Measurements from ENCODE around the gene NFKBIE.

DNA sequence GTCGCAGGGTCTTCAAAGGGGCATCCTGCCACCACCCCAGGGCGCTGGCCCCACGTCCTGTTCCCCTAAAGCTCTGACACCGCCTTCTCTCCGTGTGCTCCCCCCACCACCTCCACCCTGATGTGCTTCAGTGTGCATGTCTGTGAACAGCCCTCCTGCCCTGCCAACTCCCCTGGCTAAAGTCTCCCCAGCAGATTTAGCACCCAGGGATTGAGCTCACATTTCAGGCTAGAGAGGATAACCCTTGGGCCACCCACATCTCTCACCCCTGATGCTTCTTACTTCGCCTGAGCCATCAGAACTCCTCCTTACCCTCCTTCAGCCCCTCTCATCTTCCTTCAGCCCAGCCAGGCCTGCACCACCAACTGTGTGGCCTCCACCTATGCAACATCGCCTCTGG, 12.4 kb upstream of the NFKBIE start:
- TF ChIP-seq, protein P1, sequence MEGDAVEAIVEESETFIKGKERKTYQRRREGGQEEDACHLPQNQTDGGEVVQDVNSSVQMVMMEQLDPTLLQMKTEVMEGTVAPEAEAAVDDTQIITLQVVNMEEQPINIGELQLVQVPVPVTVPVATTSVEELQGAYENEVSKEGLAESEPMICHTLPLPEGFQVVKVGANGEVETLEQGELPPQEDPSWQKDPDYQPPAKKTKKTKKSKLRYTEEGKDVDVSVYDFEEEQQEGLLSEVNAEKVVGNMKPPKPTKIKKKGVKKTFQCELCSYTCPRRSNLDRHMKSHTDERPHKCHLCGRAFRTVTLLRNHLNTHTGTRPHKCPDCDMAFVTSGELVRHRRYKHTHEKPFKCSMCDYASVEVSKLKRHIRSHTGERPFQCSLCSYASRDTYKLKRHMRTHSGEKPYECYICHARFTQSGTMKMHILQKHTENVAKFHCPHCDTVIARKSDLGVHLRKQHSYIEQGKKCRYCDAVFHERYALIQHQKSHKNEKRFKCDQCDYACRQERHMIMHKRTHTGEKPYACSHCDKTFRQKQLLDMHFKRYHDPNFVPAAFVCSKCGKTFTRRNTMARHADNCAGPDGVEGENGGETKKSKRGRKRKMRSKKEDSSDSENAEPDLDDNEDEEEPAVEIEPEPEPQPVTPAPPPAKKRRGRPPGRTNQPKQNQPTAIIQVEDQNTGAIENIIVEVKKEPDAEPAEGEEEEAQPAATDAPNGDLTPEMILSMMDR (IDR thresholded peaks at IDR 0.05), result no peak
- no peak for TF ChIP-seq EZH2 (IDR thresholded peaks at IDR 0.05; ENCODE audit: borderline replicate concordance, insufficient read depth, low read depth, low read length, poor library complexity, severe bottlenecking)
